Measurements from ENCODE around the gene DENND1B. TPM values are rescaled to one million over a fixed set of nuclear protein-coding genes. Genes with fewer than 3 reads are reported as not detected.
A peak's percentile ranks its signal among the peaks of the same experiment; 100 is the strongest.

The DENND1B gene
- total RNA-seq, 1 donor from 2014 or later, result 17.2 TPM

- Histone ChIP-seq H3K9me3 (no peaks in the 10 kb centered on the region), H3K27me3 (no peaks in the 10 kb centered on the region), H3K36me3 (no peaks in the 10 kb centered on the region), H3K4me3 (no peak overlapping the region), H3K4me1 (no peaks in the 10 kb centered on the region), H3K27ac (no peak overlapping the region)
- intact Hi-C loops (cut with DNase I), result no loop called here
- DNase-seq (ENCODE audit: extremely low spot score in 2 of 2), result no peak
- TF ChIP-seq CTCF (IDR thresholded peaks at IDR 0.05) (no peak), POLR2AphosphoS5 (IDR thresholded peaks at IDR 0.05; ENCODE audit: insufficient read depth in 1 of 2, low read depth in 1 of 2) (no peak), POLR2A (IDR thresholded peaks at IDR 0.05) (no peak)
These were observed 143.3 kb downstream of the DENND1B start for GRCh38 chr1:197632005-197632404.

GRCh38 chr1:197622371-197622770 is 152.9 kb downstream of the DENND1B start:
- no peaks in the 10 kb centered on the region for H3K4me1 ChIP-seq
- H3K4me3 ChIP-seq, result no peak overlapping the region
- H3K36me3 ChIP-seq, result no peaks in the 10 kb centered on the region
- intact Hi-C loops (cut with DNase I), result no loop called here
- no peak overlapping the region for H3K27ac ChIP-seq
- TF ChIP-seq CTCF (IDR thresholded peaks at IDR 0.05) (no peak), POLR2AphosphoS5 (IDR thresholded peaks at IDR 0.05; ENCODE audit: insufficient read depth in 1 of 2, low read depth in 1 of 2) (no peak), POLR2A (IDR thresholded peaks at IDR 0.05) (no peak)
- no peaks in the 10 kb centered on the region for H3K9me3 ChIP-seq
- DNase-seq (ENCODE audit: extremely low spot score in 2 of 2), result no peak
- H3K27me3 ChIP-seq, result no peaks in the 10 kb centered on the region

- intact Hi-C loops (cut with DNase I), result no loop called here
- no peaks in the 10 kb centered on the region for H3K36me3 ChIP-seq
- no peaks in the 10 kb centered on the region for H3K9me3 ChIP-seq
- no peak for DNase-seq (ENCODE audit: extremely low spot score in 2 of 2)
- no peaks in the 10 kb centered on the region for H3K4me1 ChIP-seq
- no peaks in the 10 kb centered on the region for H3K27me3 ChIP-seq
- no peak overlapping the region for H3K27ac ChIP-seq
- TF ChIP-seq POLR2A (IDR thresholded peaks at IDR 0.05) (no peak), POLR2AphosphoS5 (IDR thresholded peaks at IDR 0.05; ENCODE audit: insufficient read depth in 1 of 2, low read depth in 1 of 2) (no peak), CTCF (IDR thresholded peaks at IDR 0.05) (no peak)
- H3K4me3 ChIP-seq, result no peak overlapping the region
These were observed 153.5 kb downstream of the DENND1B start for GRCh38 chr1:197621761-197622160.

- Histone ChIP-seq H3K27ac (no peak overlapping the region), H3K4me3 (no peak overlapping the region), H3K36me3 (no peaks in the 10 kb centered on the region), H3K27me3 (no peaks in the 10 kb centered on the region), H3K9me3 (no peaks in the 10 kb centered on the region), H3K4me1 (no peaks in the 10 kb centered on the region)
- no peak for TF ChIP-seq POLR2A (IDR thresholded peaks at IDR 0.05)
- TF ChIP-seq POLR2AphosphoS5 (IDR thresholded peaks at IDR 0.05; ENCODE audit: insufficient read depth in 1 of 2, low read depth in 1 of 2), result no peak
- TF ChIP-seq CTCF (IDR thresholded peaks at IDR 0.05), result no peak
- DNase-seq (ENCODE audit: extremely low spot score in 2 of 2), result no peak
- intact Hi-C loops (cut with DNase I), result no loop called here
These were observed 154.5 kb downstream of the DENND1B start for GRCh38 chr1:197620714-197621163.

- intact Hi-C loops (cut with DNase I), result no loop called here
- no peak for DNase-seq (ENCODE audit: extremely low spot score in 2 of 2)
These were observed 156.2 kb downstream of the DENND1B start for GRCh38 chr1:197619008-197619640.

More at GRCh38 chr1:197619008-197619640, 156.2 kb downstream of the DENND1B start:
- Histone ChIP-seq H3K27me3 (no peaks in the 10 kb centered on the region), H3K4me3 (no peak overlapping the region), H3K36me3 (no peaks in the 10 kb centered on the region), H3K27ac (no peak overlapping the region), H3K4me1 (no peaks in the 10 kb centered on the region), H3K9me3 (no peaks in the 10 kb centered on the region)
- TF ChIP-seq POLR2A (IDR thresholded peaks at IDR 0.05) (no peak), CTCF (IDR thresholded peaks at IDR 0.05) (peak in 1 of 3 experiments; percentile 26), POLR2AphosphoS5 (IDR thresholded peaks at IDR 0.05; ENCODE audit: insufficient read depth in 1 of 2, low read depth in 1 of 2) (no peak)
